Measurements from ENCODE around the gene PMEL.
"Not testable (repeated sequence)": the region's sequence is repeated elsewhere in the genome, so short reads cannot be mapped to it uniquely, and the experiment has no call there.

PMEL gene

GRCh38 chr12:55938826-55939501, 26.9 kb downstream of the PMEL start:
- DNase-seq: no peak

GRCh38 chr12:55937981-55938380, 27.9 kb downstream of the PMEL start:
- no peak for DNase-seq

GRCh38 chr12:55935738-55936151, 30.1 kb downstream of the PMEL start:
- DNase-seq: no peak

- no peak for DNase-seq
Measured at GRCh38 chr12:55934773-55935172, 31.1 kb downstream of the PMEL start.

- no peak for DNase-seq
Measured at GRCh38 chr12:55933799-55934742, 31.8 kb downstream of the PMEL start.

- no peak for DNase-seq
Measured at GRCh38 chr12:55933169-55933798, 32.6 kb downstream of the PMEL start.

GRCh38 chr12:55932551-55932910, 33.3 kb downstream of the PMEL start:
- DNase-seq: peak; percentile 13

- no peak for DNase-seq
Measured at GRCh38 chr12:55931780-55932550, 33.9 kb downstream of the PMEL start.

GRCh38 chr12:55931317-55931779, 34.5 kb downstream of the PMEL start:
- no peak for DNase-seq

- peak; percentile 65 for DNase-seq
Measured at GRCh38 chr12:55930771-55931316, 35.0 kb downstream of the PMEL start, which contains the start of gene DGKA. Gene DGKA (plus strand): TSS chr12:55931162. CDS start chr12:55936504, 5,342 bp downstream.

GRCh38 chr12:55929306-55929791, 36.5 kb downstream of the PMEL start:
- no peak for DNase-seq

GRCh38 chr12:55927588-55928502, 38.0 kb downstream of the PMEL start, which contains the start of gene PYM1:
Gene PYM1 (minus strand): TSS chr12:55927894. CDS start chr12:55927761, 133 bp downstream.
- peak; percentile 47 for DNase-seq

GRCh38 chr12:55926738-55927587, 38.9 kb downstream of the PMEL start:
- DNase-seq: peak; percentile 84

GRCh38 chr12:55925870-55926737, 39.7 kb downstream of the PMEL start:
- peak; percentile 17 for DNase-seq

- no peak for DNase-seq
Measured at GRCh38 chr12:55925371-55925770, 40.5 kb downstream of the PMEL start.

- not testable (repeated sequence) for DNase-seq
Measured at GRCh38 chr12:55923648-55924047, 42.2 kb downstream of the PMEL start.

- no peak for DNase-seq
Measured at GRCh38 chr12:55922126-55922525, 43.7 kb downstream of the PMEL start.

GRCh38 chr12:55919032-55919431, 46.8 kb downstream of the PMEL start:
- not testable (repeated sequence) for DNase-seq

GRCh38 chr12:55915482-55915859, 50.4 kb downstream of the PMEL start:
- no peak for DNase-seq

Data from NCI-H748 treated with DMSO at 0.1 percent for 48 hours (cell line).